ENCODE measurements around the gene MIPEP.

DNA sequence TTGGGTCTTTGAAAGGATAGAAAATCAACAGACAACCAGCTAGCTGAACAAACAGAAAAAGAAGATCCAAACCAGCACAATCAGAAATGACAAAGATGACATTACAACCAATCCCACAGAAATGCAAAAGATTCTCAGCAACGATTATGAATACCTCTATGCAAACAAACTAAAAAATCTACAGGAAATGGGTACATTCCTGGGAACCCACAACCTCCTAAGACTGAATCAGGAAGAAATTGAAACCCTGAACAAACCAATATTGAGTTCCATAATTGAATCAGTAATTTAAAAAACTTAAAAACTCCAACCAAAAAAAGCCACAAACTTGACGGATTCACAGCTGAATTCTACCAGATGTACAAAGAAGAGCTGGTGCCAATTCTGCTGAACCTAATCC lies 29.0 kb upstream of the MIPEP start:
- TF ChIP-seq POLR2A (IDR thresholded peaks at IDR 0.05), result no peak
- TF ChIP-seq, protein P1, sequence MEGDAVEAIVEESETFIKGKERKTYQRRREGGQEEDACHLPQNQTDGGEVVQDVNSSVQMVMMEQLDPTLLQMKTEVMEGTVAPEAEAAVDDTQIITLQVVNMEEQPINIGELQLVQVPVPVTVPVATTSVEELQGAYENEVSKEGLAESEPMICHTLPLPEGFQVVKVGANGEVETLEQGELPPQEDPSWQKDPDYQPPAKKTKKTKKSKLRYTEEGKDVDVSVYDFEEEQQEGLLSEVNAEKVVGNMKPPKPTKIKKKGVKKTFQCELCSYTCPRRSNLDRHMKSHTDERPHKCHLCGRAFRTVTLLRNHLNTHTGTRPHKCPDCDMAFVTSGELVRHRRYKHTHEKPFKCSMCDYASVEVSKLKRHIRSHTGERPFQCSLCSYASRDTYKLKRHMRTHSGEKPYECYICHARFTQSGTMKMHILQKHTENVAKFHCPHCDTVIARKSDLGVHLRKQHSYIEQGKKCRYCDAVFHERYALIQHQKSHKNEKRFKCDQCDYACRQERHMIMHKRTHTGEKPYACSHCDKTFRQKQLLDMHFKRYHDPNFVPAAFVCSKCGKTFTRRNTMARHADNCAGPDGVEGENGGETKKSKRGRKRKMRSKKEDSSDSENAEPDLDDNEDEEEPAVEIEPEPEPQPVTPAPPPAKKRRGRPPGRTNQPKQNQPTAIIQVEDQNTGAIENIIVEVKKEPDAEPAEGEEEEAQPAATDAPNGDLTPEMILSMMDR (IDR thresholded peaks at IDR 0.05), result no peak

Measured in body of pancreas (tissue), 4 donors.